PC-9 (cell line): ENCODE results near the gene SLC8A2.

Experiments used
- CTCF ChIP-seq: fragments of 200-600 bp; sonication (generic); conservative IDR thresholded peaks from 2 replicates; pipeline ENCODE4 v1.6.1; 2017; ENCODE audit warnings: mixed run types, antibody characterized with exemption, mild to moderate bottlenecking, moderate library complexity
- EZH2 ChIP-seq: fragments of 200-600 bp; sonication (generic); IDR thresholded peaks from 2 replicates; pipeline ENCODE4 v1.8.0; 2017; ENCODE audit warnings: antibody characterized with exemption, low read depth

DNA sequence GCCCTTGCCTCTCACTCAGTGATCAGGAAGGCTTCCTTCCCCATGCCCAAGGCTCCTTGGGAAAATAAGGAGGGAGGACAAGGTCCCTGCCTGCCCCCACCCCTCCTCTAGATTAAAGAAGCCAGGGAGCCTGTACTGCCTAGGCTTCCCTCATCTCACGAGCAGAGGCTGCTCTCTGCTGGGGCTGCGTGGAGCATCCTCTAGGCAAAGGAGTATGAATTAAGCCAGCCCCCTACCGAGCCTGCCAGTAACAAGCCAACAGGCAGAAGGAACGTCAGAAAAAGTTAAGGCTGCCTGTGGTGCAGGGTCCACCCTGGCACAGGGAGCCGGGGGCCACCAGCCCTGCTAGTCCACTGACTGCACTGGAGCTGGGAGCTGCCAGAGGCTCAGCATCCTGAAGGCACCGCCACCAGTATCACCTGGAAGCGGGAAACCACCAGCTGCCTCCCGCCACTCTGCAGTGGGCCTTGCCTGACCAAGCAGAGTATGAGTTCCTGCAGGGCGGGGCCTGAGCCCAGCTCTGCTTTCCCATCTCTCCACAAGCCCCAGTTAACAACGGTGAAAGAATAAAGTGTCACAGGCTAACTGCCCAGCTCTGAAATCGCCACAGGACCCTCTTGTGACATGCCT, 36.3 kb upstream of the SLC8A2 start:
- TF ChIP-seq CTCF = no peak
- no peak for TF ChIP-seq EZH2
